Effector CD8-positive, alpha-beta T cell (primary cell): Measurements from ENCODE around the gene ITGA2B.
"Not testable (repeated sequence)": the region's sequence is repeated elsewhere in the genome, so short reads cannot be mapped to it uniquely, and the experiment has no call there.

Experiments
- DNase-seq: peaks from one replicate; lab custom pipeline; 2025; lab: John Stamatoyannopoulos, UW

ITGA2B gene

DNA sequence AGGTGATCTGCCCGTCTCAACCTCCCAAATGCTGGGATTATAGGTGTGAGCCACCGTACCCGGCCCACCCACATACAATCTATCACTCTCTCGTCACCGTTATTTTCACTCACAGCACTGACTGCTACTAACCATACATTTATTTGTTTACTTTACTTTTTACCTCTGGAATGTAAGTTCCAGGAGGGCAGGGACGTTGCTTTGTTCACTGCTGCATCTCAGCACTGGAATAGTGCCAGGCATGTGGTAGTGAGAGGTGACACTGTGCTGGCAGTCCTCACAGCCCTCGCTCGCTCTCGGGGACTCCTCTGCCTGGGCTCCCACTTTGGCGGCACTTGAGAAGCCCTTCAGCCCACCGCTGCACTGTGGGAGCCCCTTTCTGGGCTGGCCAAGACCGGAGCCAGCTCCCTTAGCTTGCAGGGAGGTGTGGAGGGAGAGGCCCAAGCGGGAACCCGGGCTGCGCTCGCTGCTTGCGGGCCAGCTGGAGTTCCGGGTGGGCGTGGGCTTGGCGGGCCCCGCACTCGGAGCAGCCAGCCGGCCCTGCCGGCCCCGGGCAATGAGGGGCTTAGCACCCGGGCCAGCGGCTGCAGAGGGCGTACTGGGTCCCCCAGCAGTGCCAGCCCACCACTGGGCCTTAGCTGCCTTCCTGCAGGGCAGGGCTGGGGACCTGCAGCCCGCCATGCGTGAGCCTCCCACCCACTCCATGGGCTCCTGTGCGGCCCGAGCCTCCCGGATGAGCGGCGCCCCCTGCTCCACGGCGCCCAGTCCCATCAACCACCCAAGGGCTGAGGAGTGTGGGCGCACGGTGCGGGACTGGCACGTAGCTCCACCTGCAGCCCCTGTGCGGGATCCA is 20.8 kb downstream of the ITGA2B start:
- DNase-seq, result not testable (repeated sequence)

DNA sequence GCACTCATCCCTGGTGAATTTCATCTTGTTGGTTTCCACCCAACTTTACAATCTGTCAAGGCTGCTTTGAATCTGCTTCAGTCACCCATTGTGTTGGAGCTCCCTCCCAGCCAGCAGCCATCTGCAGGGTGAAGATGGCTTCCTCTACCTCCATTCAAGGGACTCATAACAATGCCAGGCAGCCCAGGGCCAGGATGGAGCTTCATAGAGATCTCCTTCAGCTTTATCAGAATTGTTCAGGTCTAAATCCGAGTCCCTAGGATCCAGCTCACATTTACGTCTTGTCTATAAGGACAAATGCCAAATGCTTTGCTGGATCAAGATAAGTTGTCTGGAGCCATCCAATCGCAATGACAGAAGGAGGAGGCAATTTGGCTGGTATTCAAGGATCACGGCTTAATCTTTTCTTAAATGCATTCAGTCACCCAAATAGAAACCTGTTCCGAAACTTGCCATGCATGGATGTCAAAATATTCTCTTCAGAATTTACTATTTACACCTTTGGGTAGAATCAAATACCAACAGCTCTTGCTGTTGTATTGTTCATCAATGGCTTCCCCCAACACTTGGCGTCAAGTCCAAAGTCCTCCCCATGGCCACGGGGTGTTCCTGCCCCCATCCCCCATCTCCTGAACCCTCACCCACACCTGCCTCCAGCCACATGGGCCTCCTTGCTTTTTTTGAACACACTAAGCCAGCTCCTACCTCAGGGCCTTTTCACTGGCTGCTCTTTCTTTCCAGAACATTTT is 22.0 kb downstream of the ITGA2B start:
- DNase-seq, result no peak

DNA sequence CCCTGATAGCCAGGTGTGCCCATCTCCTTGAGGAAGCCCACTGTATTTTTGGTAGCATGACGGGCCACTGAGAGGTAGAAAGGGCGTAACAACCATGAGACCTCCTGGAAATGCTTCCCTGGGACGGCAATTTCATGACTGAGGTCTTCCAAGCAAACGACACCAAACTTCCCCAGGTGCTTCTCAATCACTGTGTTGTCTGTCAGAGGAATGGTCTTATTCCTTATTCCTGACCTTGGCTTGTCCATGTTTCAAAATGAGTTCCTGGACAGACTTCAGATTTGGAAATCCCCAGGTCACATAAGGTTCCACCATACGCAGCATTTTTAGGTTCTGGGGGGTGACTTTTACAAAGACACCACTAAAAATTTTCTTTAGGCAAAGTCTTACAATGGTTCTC is 24.4 kb downstream of the ITGA2B start:
- not testable (repeated sequence) for DNase-seq

DNA sequence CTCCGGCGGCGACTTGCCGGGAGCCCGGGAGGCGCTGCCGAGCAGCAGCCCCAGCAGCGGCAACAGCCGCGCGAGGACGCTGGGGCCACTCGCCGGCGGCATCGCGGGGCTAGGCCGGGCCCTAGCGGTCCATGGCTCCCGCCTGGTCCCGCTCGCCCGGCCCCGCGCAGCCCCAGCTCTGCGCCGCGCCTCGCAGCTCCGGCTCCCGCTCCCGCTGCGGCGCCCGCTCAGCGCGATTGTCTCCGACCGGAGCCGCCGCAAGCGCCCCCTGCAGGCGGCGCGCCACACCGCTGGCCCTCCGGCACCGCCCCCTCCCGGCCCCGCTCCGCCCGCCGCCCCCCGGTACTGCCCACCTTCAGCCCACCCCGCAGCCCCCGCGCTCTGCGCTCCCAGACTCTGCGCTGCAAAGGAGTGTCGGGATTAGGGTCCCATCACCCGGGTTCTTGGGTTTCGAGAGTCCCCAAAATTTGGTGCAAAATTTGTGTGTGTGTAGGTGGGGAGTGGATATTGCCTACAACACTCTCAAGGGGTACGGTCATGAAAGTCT is 25.8 kb downstream of the ITGA2B start, which contains the start of gene FAM171A2:
Gene FAM171A2 (minus strand): TSS at position 241 of the 547 bp plus-strand sequence. CDS start 139 bp downstream, at position 102.
- DNase-seq, result peak; percentile 59

DNA sequence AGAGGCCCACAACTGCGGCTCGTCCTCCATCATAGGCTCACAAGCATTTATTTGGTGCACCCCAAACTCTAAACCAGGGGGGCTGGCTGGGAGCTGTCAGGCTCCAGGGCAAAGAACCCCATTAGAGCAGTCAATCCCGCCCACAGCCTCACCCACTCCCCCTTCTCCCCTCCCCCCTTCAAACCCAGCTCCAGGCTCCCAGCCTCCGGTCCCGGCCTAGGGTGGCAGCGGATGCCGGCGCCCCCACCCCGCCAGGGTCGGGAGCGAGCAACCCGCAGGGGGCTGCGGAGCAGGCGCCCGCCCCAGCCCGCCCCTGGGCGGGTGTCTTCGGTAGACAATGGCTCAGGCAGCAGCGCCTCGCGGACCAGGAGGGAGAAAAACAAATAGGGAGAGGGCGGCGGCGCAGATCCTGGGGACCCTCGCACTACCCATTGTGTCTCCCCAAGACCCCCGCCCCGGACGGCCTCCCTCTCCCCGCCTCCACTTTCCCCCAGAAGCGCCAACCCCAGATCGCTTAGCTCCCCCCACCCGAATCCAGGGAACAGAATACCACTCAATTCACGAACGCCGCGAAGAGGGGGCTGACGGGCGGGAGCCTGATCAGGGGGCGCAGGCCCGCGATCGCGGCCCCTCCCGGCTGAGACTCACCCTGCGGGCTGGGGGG is 26.4 kb downstream of the ITGA2B start:
- no peak for DNase-seq

DNA sequence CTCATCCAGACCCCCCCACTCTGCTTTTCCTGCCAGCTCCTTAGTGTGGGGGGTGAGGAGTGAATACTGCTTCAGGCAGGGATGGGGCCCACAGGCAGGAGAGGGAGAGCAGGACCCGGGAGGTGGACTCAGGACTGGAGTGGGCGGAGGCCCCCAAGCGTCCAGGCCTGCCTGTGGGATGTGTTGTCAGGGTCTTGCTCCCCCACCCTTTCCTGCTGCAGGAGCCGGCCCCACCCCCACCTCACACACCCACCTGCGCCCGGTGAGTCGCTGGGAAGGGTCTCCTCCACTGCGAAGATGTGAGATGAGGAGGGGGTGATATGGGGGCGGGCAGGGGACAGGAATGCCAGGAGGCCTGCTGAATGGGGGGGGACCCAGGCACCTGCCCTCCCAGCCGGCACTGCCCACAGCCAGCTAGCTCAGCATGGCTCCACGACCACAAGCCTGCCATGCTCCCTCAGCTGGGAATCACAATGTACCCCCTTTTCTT is 26.9 kb downstream of the ITGA2B start:
- DNase-seq, result no peak

DNA sequence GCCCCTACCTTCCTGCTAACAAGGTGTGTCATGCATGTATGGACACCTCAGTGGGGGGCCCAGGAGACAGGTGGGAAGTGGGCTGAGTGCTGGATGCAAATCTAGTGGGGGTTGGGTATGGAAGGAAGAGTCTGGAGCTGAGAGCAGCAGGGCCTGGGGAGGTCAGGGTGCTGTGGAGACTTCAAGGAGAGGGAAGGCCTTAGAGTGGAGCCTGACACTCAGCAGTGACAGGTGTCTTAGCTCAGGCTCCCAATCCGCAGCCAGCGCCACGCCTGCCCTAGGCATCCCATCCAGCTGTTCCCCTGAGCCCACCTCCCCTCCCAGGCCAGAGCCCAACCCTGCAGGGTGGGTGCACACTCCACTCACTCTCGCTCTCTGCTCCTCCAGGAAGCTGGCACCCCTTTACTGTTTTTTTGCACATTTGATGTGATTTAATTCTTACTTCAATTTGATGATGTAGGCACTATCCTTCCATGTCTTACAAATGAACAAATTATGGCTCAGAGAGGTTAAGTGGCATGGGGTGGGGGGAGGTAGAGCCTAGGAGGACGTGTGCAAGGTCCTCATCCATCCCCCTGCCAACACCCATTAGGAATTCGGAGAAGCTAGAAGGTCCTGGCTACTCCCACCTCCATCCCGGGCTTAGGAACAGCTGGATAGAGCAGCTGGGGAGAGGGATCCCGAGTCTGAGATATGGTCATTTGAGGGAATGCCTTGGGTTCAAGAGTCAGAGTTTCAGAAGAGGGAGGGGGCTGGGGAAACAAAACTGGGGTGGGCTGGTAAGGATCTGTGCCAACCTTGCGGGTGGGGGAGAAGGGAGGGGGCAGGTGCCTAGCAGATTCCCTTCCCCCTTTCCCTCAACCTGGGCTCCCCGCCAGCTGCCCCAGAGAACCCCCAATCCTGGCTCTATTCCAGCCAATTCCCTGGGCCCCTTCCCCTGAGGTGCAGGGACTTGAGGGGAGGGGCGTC is 27.9 kb downstream of the ITGA2B start:
- DNase-seq, result no peak

DNA sequence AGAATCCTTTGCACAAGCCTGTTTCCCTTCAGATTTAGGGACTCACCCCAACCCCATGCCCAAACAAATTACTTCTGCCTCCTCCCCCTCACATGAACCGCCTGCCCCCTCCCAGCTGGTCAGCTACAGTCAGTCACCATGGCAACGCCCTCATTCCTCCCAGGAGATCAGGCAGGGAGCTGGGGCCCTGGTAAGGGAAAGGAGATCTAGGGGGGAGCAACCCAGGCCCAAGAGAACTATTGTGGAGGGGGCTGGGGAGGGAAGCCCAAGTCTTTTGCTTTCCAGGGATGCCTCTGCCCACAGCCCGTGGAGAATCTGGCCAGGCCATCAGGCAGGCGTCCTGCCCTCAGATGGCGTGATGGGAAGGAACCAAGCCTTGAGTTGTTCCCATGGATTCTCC is 28.6 kb downstream of the ITGA2B start:
- DNase-seq, result no peak

DNA sequence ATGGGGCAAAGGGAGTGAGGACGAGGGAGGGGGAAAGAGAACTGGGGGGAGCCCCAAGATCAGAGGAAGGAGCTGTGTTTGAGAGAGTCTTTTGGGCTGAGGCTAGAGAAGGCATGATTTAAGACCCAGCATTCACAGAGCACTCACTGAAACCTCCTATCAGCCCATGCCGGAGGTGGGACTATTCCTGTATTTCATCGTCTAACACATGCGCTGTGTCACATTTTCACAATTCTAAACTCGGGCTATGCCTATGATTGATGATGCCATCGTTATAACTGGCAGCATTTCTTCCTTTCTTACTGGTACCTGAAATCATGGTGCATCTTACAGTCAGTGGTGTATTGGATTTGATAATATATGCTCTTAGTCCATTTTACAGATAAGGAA is 29.3 kb downstream of the ITGA2B start:
- DNase-seq, result no peak

DNA sequence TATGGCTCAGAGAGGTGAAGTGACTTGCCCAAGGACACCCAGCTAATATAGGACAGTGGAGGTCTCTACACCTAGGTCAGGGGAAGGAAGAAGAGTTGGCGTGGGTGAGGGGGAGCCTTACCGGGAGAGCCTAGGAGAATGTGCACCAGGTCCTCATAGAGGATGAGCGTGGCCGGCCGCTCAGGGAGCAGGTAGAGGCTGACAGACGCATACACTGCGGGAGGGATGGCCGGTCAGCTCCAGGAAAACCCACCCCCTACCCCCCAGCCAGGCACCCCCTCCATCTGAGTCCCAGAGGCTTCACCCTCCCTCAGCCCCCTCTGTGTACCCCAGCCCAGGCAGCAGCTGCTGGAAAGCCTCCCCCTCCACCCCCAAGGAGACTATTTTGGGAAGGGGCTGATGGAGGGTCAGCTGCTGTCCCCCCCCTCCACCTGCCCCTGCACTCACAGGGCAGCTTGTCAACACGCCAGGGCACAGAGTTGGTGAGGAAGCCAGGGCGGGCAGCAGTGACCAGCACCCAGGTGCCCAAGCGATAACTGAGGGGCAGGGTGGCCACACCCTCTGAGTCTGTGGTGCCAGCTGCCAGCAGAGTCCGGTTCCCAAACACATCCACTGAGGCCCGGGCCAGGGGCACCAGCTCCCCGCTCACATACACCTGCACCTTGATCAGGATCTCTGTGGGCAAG is 29.8 kb downstream of the ITGA2B start:
- no peak for DNase-seq

DNA sequence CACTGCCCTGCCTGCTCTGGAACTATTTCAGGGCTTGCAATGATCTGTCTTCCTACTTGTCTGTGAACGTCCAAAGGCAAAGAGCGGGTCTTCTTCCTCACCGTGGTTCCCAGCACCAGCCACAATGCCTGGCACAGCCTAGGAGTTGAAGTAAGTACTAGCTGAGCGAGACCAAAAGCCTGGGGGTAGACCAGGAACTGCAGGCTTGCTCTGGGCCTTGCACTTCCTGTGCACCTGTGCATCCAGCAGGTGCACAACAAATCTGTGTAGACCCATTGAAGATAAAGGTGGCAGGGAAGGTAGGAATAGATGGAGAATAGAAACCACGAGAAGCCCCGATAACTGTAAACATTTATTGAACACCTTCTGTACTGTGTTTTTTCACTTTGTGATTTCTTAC is 30.4 kb downstream of the ITGA2B start:
- DNase-seq, result no peak

DNA sequence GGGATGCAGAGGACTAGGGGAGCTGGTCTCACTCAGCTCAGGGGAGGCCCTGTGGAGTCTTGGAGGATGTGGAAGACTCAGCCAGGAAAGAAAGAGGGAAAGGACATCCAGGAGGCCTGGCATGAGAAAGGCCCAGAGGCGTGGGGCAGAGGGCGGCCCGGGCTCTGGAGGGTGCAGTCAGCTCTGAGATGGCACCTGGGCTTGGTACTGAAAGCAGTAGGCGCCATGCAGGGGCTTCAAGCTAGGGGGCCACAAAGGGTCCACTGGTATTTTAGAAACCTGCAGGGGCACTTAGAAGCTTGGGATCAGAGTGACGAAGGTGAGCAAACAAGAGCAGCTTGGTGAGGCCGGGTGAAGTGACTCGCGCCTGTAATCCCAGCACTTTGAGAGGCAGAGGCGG is 31.4 kb downstream of the ITGA2B start:
- DNase-seq, result no peak

DNA sequence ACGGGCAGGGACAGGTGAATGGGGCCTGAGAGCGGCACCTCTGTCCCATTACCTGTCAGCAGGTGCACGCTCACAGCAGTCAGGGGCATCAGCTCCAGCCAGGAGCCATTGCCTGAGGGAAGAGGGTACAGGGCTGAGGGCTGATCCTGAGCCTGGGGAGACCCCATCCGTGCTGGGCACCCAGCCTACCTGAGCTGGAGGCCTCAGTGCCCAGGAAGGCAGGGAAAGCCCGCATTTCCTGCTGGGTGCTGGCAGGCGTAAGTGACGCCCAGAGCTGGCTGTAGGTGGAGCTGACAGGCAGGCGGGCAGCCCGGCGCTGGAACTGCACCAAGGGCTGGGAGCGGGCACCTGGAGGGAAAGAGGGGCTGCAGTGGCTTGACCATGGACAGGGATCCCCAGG is 33.2 kb downstream of the ITGA2B start:
- DNase-seq, result no peak

DNA sequence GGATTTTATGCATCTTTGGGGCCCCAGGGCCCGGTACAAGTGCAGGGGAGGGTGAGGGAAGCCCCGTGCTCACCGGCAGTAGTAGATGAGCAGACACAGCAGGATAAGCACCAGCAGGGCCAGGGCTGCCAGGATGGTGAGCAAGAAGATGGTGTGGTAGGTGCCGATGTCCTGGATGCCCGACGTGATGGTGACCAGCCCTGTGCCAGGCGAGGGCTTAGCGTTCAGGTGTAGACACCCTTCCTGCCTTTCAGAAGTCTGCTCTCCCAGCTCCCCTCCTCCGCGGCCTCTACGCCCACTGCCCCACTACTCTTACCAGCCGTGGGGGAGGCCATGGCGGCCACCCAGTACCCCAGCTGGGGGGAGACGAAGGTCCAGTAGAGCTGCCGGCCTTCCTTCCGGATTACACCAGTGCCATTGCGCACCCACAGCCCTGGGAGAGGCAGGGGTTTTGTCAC is 33.8 kb downstream of the ITGA2B start:
- no peak for DNase-seq

DNA sequence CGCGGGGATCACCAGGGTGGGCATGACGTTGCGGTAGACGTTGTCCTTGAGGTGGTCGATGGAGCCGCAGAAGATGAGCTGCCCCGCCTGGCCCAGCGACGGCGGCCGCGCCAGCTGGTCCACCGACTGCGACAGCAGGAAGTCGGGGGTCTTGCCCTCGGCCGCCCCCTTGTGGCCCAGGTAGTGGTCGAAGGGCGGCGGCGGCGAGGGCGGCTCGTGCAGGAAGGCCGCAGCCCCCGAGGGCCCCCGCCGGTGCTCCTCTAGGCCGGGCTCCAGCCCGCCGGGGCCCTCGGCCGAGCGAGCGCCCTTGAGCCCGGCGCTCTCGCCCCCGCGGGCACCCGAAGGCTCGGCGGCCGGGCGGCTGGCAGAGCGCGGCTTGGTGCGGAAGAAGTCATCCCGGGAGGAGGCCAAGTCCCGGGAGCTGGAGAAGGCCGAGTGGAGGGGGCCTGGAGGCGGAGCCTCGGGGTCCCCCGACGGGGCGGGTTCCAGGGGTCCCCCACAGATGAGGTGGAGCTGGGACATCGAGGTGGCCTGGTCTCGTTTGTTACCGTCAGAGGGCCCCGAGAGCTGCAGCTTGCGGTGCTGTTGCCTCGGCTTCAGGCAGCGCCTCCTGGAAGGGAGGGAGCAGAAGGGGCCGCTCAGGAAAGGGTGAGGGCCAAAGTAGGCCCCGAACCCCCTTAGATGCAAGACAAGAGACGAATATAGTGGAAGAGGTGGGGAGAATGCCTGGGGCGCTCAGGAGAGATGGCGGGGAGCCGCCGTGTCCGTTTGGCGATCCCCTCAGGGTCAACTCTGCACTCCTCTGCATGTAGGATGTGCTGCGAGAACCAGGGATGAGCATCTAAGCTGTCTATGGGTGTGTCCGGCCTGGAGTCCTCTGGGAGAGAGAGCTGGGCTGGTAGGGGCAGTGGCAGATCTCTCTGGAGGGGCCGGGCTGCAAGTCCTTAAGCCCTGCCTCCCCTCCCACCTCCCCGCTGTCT is 34.6 kb downstream of the ITGA2B start:
- peak; percentile 56 for DNase-seq

DNA sequence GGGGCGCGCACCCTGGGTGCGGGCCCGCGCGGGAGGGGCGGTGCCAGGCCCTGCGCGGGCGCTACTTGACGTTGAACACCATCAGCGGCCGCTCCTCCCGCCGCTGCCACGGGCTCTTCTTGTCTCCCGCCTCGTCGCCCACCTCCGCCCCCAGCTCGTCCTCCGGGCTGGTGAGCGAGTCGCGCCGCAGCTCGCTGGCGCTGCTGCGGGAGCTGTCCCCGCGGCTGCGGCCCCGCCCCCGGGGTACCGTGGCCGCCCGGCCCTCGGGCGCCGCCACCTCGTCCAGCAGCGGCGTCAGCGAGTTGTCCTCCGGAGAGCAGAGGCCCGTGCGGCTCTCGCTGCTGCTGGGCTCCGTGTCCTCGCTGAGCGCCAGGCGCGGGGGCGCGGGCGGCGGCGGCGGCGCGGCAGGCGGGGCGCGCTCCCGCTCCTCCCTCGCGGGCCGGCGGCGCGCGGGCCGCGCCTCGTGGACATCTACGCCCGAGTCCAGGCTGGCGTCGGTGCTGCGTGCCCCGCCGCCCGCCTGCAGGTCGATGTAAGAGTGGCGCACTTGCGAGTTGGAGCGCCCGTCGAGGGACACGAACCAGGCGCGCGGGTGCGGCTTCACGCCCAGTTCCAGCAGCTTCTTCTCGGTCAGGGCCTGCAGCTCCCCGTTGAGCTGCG is 35.6 kb downstream of the ITGA2B start:
- DNase-seq, result no peak

DNA sequence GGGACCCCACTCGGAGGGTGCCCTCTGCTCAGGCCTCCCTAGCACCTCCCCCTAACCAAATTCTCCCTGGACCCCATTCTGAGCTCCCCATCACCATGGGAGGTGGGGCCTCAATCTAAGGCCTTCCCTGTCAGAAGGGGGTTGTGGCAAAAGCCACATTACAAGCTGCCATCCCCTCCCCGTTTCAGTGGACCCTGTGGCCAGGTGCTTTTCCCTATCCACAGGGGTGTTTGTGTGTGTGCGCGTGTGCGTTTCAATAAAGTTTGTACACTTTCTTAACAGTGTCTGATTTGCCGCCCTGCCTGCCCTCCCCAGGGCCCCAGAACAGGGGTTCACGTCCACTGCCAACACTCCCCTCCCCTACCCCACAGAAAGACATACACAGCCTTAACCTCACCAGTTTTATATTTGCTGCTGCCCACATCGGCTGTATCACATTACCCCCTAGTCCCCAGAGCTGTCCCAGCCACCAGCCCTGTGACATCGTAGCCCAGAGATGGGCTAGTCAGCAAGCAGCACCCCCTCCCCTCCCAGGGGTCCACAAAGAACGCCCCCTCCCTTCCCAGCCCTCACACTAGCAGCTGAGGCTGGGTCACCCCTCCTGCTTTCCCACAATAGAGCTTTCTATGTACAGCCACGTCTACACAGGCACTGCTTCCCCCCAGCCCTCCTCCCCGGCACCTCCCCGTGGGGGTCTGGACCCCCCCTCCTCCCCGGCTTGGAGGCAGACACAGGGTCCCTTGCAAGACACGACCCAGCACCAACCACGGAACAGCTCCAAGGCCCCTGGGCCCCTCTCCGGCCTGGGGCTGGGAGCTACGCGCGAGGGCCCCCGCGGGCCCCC is 36.4 kb downstream of the ITGA2B start:
- DNase-seq, result no peak
